LNCAP (cell line): ENCODE data around the gene ELFN1.

ENCODE experiments used
- TF ChIP-seq, protein P1 (sequence below): fragments of 450-650 bp; IDR thresholded peaks from 2 replicates; pipeline ENCODE4 v1.5.1; 2017; ENCODE audit warnings: mild to moderate bottlenecking

The ELFN1 gene

DNA sequence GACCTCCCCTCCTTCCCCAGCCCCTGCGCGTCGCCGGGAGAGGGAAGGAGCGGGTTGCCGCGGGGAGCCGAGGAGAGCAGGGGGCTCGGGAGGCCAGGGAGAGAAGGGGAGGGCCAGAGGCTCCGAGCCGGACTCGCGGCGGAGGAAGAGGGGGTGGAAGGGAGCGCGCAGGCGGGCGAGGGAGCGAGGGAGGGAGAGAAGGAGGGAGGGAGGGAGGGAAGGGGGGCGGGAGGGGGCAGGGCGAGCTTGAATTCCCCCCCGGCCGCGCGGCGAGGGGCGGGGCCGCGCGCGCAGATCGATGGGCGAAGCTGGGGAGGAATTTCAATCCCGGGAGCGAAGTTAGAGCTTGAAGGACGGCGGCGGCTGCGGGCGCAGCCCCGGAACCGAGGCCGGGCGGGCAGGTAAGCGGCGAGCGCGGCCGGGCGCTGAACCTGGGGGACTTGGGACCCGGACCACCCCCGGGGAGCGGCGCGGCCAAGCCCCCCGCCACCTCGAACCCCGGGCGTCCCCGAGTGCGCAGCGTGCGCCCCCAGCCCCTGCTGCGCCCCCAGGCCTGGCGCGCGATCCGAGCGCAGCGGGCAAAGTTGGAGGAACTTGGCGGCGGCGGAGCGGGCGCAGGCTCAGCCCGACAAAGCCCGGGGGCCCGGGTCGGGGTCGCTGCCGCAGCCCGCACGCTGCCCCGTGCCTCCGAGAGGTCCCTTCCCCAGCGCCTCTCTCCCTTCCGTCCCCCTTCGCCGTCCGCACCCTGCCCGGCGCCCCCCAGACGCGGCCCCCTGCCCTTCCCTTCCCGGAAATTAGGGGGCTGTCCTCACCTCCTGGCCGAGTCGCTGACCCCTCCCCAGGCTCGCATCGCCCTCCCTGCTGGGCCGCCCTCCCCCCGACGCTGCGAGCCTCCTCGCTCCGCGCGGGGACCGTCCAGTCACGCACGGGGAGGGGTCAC lies at the start of gene ELFN1:
Gene ELFN1 (plus strand): TSS at position 324 of the 940 bp plus-strand sequence. CDS start 74,320 bp downstream, outside the sequence.
- TF ChIP-seq, protein P1, sequence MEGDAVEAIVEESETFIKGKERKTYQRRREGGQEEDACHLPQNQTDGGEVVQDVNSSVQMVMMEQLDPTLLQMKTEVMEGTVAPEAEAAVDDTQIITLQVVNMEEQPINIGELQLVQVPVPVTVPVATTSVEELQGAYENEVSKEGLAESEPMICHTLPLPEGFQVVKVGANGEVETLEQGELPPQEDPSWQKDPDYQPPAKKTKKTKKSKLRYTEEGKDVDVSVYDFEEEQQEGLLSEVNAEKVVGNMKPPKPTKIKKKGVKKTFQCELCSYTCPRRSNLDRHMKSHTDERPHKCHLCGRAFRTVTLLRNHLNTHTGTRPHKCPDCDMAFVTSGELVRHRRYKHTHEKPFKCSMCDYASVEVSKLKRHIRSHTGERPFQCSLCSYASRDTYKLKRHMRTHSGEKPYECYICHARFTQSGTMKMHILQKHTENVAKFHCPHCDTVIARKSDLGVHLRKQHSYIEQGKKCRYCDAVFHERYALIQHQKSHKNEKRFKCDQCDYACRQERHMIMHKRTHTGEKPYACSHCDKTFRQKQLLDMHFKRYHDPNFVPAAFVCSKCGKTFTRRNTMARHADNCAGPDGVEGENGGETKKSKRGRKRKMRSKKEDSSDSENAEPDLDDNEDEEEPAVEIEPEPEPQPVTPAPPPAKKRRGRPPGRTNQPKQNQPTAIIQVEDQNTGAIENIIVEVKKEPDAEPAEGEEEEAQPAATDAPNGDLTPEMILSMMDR: no peak

DNA sequence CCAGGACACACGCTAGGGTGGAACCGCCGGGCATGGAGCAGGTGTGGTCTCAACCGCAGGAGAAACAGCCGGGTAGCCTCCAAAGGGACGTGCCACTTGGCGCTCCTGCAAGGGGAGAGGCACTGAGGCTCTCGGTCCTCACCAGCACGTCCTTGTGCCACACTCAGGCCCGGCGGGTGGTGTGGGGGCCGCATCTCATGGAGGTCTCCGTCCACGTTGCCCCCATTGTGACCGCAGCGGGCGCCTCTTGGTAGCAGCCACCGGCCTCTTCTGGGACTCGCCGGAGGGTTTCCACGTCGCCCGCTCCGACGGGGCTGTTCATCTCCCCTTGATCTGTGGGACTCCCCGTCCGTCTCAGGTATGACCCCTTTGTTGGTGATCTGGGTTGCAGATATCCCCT lies 49.2 kb upstream of the ELFN1 start:
- TF ChIP-seq, protein P1: no peak

DNA sequence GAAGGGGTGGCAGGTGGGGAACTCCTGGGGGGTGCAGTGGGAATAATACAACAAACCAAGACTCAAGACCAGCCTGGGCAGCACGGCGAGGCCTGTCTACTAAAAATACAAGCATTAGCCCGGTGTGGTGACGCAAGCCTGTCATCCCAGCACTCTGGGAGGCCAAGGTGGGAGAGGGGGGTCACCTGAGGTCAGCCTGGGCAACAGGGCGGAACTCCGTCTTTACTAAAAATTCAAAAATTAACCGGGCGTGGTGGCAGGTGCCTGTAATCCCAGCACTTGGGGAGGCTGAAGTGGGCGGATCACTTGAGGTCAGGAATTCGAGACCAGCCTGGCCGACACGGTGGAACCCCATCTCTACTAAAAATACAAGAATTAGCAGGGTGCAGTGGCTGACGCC lies 48.4 kb upstream of the ELFN1 start:
- TF ChIP-seq, protein P1: no peak

DNA sequence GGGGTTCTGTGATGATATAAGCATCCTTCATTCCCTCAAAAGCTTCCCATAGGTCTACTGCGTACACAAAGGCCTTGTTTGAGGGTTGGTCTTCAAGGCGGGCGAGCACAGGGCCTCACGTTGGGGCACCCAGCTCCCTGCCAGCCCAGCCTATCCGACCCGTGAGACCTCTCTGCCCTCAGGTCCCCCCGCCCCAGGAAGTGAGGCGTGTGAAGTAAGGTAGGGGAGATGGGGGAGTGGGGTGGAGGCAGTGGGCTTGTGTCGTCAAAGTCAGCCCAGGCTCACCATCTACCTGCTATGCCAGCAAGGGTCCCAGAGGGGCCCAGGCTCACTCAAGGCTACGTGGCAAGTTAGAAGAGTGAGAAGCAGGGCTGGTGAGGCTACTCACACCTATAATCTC lies 47.6 kb upstream of the ELFN1 start:
- TF ChIP-seq, protein P1: no peak

DNA sequence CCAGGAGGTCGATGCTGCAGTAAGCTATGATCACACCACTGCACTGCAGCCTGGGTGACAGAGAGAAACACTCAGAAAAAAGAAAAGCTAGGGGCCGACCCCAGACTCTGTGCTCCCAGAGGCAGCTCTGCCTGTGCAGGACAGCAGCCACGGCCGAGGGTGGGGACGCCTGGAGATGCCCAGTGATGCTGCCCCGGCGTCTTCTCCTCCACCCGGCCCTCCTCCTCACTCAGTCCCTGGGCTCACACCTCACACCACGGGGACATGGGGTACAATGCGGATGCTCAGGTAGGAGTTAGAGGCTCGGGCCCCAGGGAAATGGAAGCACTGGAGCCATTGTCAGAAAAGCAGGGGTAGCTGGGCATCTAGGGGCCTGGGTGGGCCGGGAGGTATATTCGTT lies 46.3 kb upstream of the ELFN1 start:
- TF ChIP-seq, protein P1: no peak

DNA sequence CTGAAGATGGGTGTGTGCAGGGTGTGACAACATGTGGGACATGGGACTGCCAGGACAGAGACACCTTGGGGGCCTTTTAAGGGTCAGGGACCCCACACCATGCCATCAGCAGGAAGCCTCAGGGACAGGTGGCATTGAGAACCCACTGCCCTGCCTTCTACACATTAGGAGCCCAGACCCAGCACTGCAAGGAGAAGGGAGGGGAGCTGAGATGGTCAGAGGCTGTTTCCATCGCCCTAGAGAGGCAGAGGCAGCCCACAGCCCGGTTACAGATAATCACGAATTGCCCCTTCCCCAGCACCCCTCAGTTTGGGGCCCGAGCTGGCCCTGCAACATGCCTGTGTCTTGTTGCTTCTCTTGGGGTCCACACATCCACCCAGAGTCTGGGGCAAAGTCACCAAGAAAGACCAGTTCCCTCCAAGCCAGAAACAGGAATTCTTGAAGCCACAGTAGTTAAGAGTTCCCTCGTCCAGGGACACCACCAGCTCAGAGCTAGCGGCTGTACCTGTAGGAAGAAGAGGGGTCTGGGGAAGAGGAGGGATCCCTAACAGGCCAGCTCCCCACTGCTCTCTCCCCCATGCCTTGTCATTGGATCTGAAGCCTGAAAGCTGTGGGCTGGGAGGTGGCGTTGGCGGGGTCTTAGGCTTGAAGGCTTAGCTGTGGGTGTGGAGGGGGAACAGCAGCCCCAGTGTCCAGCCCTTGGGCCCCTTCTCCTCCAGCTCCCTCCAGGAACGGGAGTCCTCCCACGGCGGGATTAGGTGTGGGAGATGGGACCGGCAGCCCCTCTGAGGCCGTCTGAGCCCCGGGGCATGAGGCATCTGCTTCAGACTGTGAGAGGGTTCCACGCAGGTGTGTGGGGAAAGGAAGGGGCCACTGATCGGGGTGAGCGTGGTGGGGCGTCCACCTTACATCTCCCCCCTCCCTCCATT lies 44.8 kb upstream of the ELFN1 start:
- TF ChIP-seq, protein P1: no peak

DNA sequence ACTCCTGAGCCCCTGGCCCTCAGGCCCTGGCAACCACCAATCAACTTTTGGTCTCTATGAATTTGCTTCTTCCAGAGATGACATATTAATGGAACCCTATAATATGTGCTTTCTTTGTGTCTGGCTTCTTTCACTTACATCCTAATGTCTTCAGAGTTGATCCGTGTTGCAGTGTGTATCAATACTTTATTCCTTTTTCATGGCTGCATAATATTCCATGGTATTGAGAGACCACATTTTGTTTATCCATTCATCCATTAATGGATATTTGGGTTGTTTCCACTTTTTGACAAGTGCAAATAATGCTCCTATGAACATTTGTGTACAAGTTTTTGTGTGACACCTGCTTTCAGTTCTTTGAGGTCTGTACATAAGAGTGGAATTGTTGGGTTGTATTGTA lies 43.3 kb upstream of the ELFN1 start:
- TF ChIP-seq, protein P1: no peak
